GM10266 (cell line): ENCODE measurements around the gene FAM162A.
A peak's percentile ranks its signal among the peaks of the same experiment; 100 is the strongest.

Experiments used
- DNase-seq: peaks from one replicate; pipeline ENCODE4 v3.0.0; 2012; ENCODE audit errors: extremely low spot score
- CTCF ChIP-seq: IDR thresholded peaks from 2 replicates; pipeline ENCODE4 v1.5.1; 2012; ENCODE audit warnings: mild to moderate bottlenecking, low read depth; ENCODE audit not compliant: control insufficient read depth, insufficient read depth; ENCODE audit errors: missing control alignments

The FAM162A gene

GRCh38 chr3:122389197-122389596 is 5.2 kb downstream of the FAM162A start:
- TF ChIP-seq CTCF, result no peak
- DNase-seq, result no peak

- TF ChIP-seq CTCF, result no peak
- no peak for DNase-seq
Measured at GRCh38 chr3:122389892-122390291, 5.9 kb downstream of the FAM162A start.

- no peak for TF ChIP-seq CTCF
Measured at GRCh38 chr3:122390665-122391064, 6.7 kb downstream of the FAM162A start.

GRCh38 chr3:122391681-122392446 is 7.9 kb downstream of the FAM162A start:
- no peak for TF ChIP-seq CTCF
- no peak for DNase-seq

More at GRCh38 chr3:122390665-122391064, 6.7 kb downstream of the FAM162A start:
- no peak for DNase-seq

GRCh38 chr3:122392868-122393844 is 9.2 kb downstream of the FAM162A start:
- DNase-seq, result no peak
- TF ChIP-seq CTCF, result peak; percentile 68

GRCh38 chr3:122394173-122394572 is 10.2 kb downstream of the FAM162A start:
- TF ChIP-seq CTCF, result no peak
- no peak for DNase-seq
